ENCODE measurements around the gene POU2AF2.

DNA sequence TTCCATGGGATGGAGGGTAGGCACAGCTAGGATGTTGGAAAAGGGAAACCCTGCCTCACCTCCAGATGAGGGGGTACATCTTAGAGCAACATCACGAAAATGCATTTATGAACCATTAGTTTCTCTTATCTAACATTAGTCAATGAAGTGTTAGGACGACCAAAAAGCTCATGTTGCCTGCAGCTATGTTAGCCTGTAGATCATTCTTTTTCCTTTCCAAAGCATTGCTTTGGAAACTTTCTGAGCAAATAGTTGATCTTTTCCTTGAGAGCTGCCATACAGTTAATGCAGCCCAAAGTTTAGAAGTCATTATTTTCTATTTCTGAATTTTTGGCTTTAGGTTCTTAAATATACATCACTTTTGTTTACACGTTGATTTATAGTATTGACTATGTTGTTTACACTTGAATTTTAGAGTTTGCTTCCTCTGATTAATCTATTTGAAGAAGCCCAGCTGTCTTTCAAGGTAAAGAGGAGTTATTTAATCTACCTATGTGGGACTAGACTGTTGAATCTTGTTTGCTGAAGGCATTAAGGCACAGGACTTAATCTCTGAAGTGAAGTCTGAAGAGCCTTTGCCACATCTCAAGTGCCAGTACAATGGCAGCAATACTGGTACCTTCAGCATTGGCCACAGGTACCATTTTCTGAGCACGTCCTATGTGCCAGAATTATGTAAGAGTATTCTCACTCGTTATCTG, 63.8 kb downstream of the POU2AF2 start:
- TF ChIP-seq RBAK (tag by site-specific recombination; IDR thresholded peaks at IDR 0.05) (no peak), ZNF19 (tag by site-specific recombination; IDR thresholded peaks at IDR 0.05; ENCODE audit: low read depth) (no peak)
- TF ChIP-seq, protein P1, sequence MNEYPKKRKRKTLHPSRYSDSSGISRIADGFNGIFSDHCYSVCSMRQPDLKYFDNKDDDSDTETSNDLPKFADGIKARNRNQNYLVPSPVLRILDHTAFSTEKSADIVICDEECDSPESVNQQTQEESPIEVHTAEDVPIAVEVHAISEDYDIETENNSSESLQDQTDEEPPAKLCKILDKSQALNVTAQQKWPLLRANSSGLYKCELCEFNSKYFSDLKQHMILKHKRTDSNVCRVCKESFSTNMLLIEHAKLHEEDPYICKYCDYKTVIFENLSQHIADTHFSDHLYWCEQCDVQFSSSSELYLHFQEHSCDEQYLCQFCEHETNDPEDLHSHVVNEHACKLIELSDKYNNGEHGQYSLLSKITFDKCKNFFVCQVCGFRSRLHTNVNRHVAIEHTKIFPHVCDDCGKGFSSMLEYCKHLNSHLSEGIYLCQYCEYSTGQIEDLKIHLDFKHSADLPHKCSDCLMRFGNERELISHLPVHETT (tag by site-specific recombination; IDR thresholded peaks at IDR 0.05) = no peak
- TF ChIP-seq, protein P2, sequence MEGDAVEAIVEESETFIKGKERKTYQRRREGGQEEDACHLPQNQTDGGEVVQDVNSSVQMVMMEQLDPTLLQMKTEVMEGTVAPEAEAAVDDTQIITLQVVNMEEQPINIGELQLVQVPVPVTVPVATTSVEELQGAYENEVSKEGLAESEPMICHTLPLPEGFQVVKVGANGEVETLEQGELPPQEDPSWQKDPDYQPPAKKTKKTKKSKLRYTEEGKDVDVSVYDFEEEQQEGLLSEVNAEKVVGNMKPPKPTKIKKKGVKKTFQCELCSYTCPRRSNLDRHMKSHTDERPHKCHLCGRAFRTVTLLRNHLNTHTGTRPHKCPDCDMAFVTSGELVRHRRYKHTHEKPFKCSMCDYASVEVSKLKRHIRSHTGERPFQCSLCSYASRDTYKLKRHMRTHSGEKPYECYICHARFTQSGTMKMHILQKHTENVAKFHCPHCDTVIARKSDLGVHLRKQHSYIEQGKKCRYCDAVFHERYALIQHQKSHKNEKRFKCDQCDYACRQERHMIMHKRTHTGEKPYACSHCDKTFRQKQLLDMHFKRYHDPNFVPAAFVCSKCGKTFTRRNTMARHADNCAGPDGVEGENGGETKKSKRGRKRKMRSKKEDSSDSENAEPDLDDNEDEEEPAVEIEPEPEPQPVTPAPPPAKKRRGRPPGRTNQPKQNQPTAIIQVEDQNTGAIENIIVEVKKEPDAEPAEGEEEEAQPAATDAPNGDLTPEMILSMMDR (tag by site-specific recombination; IDR thresholded peaks at IDR 0.05) = no peak

Measured in HEK293 (cell line).